ENCODE results near the gene SLC12A6. TPM values are rescaled to one million over a fixed set of nuclear protein-coding genes. Genes with fewer than 3 reads are reported as not detected.

SLC12A6 gene
- total and polyA plus RNA-seq, 2 of the 13 experiments (the other 11 are each of a cell fraction or from before 2014, with no cell fraction given): 15.2 to 30.1 TPM

GRCh38 chr15:34367101-34368081 lies 29.8 kb upstream of the SLC12A6 start, which contains the start of gene LPCAT4 (continued):
- peak; percentile 96 to 99 for TF ChIP-seq HMGXB4 (CRISPR knock-in tag; IDR thresholded peaks at IDR 0.05; ENCODE audit: borderline replicate concordance in 1 of 2, low read depth in 1 of 2)
- TF ChIP-seq PITX1 (CRISPR knock-in tag; IDR thresholded peaks at IDR 0.05): peak; percentile 59; the same call in 1 of the 2 replicates
- TF ChIP-seq, protein P1, sequence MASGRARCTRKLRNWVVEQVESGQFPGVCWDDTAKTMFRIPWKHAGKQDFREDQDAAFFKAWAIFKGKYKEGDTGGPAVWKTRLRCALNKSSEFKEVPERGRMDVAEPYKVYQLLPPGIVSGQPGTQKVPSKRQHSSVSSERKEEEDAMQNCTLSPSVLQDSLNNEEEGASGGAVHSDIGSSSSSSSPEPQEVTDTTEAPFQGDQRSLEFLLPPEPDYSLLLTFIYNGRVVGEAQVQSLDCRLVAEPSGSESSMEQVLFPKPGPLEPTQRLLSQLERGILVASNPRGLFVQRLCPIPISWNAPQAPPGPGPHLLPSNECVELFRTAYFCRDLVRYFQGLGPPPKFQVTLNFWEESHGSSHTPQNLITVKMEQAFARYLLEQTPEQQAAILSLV (CRISPR knock-in tag; IDR thresholded peaks at IDR 0.05; ENCODE audit: borderline replicate concordance): no peak; the same call in 1 of the 2 replicates
- 0 out of 2 replicates have a peak, but pooled peaks have one; percentile 79 for TF ChIP-seq ZNF20 (CRISPR knock-in tag; IDR thresholded peaks at IDR 0.05)
- no peak for TF ChIP-seq HNF1A (IDR thresholded peaks at IDR 0.05; ENCODE audit: low read depth)
- TF ChIP-seq HNF1A (CRISPR knock-in tag; IDR thresholded peaks at IDR 0.05; ENCODE audit: borderline replicate concordance): peak; percentile 25; the same call in 1 of the 2 replicates
- no peak for TF ChIP-seq ZNF83 (CRISPR knock-in tag; IDR thresholded peaks at IDR 0.05; ENCODE audit: borderline replicate concordance)
- no peak; the same call in 1 of the 2 replicates for TF ChIP-seq ZNF292 (CRISPR knock-in tag; IDR thresholded peaks at IDR 0.05; ENCODE audit: borderline replicate concordance, low read depth)
- TF ChIP-seq ELK4 (CRISPR knock-in tag; IDR thresholded peaks at IDR 0.05; ENCODE audit: borderline replicate concordance): no peak

Measured in HepG2 (cell line).